Endothelial cell of umbilical vein (primary cell): ENCODE results near the gene OSER1. TPM values are rescaled to one million over a fixed set of nuclear protein-coding genes. Genes with fewer than 3 reads are reported as not detected.
"Not testable (repeated sequence)": the region's sequence is repeated elsewhere in the genome, so short reads cannot be mapped to it uniquely, and the experiment has no call there.

Experiments
- BruUV-seq: library from RNA; stranded (reverse); fragments of 400-500 nt; replicated peaks from 2 replicates; lab custom pipeline; 2021; lab: Mats Ljungman, UMichigan
- CTCF ChIA-PET: fragments of 300-600, 350-600 bp; sonication (Branson Sonifier 250); formaldehyde crosslinking; loops from one replicate; lab custom pipeline; 2021; ENCODE audit warnings: antibody characterized with exemption, inconsistent platforms; lab: Charles Lee
- POLR2A ChIA-PET: fragments of 300-600, 350-600 bp; sonication (Branson Sonifier 250); formaldehyde crosslinking; loops from one replicate; lab custom pipeline; 2021; ENCODE audit warnings: antibody characterized with exemption, inconsistent platforms; lab: Charles Lee
- DNase-seq: peaks from one replicate; pipeline ENCODE4 v3.0.0-alpha.2; 2011; ENCODE audit warnings: low read depth, low spot score
- FAIRE-seq: peaks from 2 replicates; lab custom pipeline; 2011; peaks lifted over from hg19 to GRCh38; lab: Jason Lieb, UNC
- H2AFZ ChIP-seq: 2 replicates; pipeline ENCODE4 v1.6.0; 2012; ENCODE audit warnings: low read depth, low read length, control low read depth, inconsistent platforms
- H3K27ac ChIP-seq: 2 replicates; pipeline ENCODE4 v1.5.1; 2011; ENCODE audit warnings: low read depth, mild to moderate bottlenecking, control low read depth, low read length, moderate library complexity; ENCODE audit not compliant: insufficient read depth
- H3K27me3 ChIP-seq, 2 experiments: 2 replicates each; pipeline versions ENCODE4 v1.6.0 to v1.6.1; 2011; ENCODE audit warnings: low read length in 2 of 2, mixed read lengths in 1 of 2; ENCODE audit not compliant: control insufficient read depth in 2 of 2, insufficient read depth in 2 of 2
- H3K36me3 ChIP-seq, 2 experiments: 2 replicates in 1 of 2; 3 replicates in 1 of 2; pipeline ENCODE4 v1.5.1; 2011; ENCODE audit warnings: low read length in 2 of 2, mild to moderate bottlenecking in 1 of 2, moderate library complexity in 1 of 2; ENCODE audit not compliant: control insufficient read depth in 2 of 2, insufficient read depth in 2 of 2; ENCODE audit errors: extremely low read depth in 1 of 2
- H3K4me1 ChIP-seq: 3 replicates; pipeline ENCODE4 v1.5.1; 2011; ENCODE audit warnings: mild to moderate bottlenecking, low read length; ENCODE audit not compliant: control insufficient read depth, insufficient read depth; ENCODE audit errors: extremely low read depth
- H3K4me2 ChIP-seq: 2 replicates; pipeline ENCODE4 v1.6.1; 2011; ENCODE audit warnings: low read length, control low read depth, mixed read lengths; ENCODE audit not compliant: insufficient read depth
- H3K4me3 ChIP-seq, 3 experiments: fragments of 200-600 bp in 1 of 3; sonication (generic), shearing (Covaris generic) in 1 of 3; replicated peaks in 1 of 3; 2 replicates each; pipeline ENCODE4 v1.5.1; 2011 to 2016; ENCODE audit warnings: control low read depth in 3 of 3, low read length in 3 of 3, mild to moderate bottlenecking in 2 of 3, inconsistent platforms in 1 of 3, low read depth in 1 of 3, moderate library complexity in 1 of 3; ENCODE audit not compliant: insufficient read depth in 1 of 3
- H3K79me2 ChIP-seq: 2 replicates; pipeline ENCODE4 v1.6.0; 2012; ENCODE audit warnings: low read length, inconsistent platforms; ENCODE audit not compliant: control insufficient read depth, insufficient read depth
- H3K9ac ChIP-seq: replicated peaks from 2 replicates; pipeline ENCODE3; 2011; ENCODE audit warnings: low read length, control low read depth; ENCODE audit not compliant: insufficient read depth; ENCODE audit errors: extremely low read depth
- H3K9me1 ChIP-seq: replicated peaks from 3 replicates; pipeline ENCODE4 v1.6.0; 2011; ENCODE audit warnings: mild to moderate bottlenecking, low read length; ENCODE audit not compliant: control insufficient read depth, insufficient read depth; ENCODE audit errors: extremely low read depth
- H3K9me3 ChIP-seq: replicated peaks from 2 replicates; pipeline ENCODE4 v1.5.1; 2012; ENCODE audit warnings: low read length, inconsistent platforms; ENCODE audit not compliant: control insufficient read depth, insufficient read depth
- H4K20me1 ChIP-seq: replicated peaks from 2 replicates; pipeline ENCODE3; 2011; ENCODE audit warnings: mild to moderate bottlenecking, low read length; ENCODE audit not compliant: control insufficient read depth, insufficient read depth; ENCODE audit errors: extremely low read depth
- EZH2 ChIP-seq: IDR thresholded peaks from 2 replicates; pipeline ENCODE4 v1.6.1; 2012; ENCODE audit warnings: borderline replicate concordance, low read depth, mild to moderate bottlenecking, moderate library complexity, low read length, inconsistent platforms; ENCODE audit not compliant: severe bottlenecking
- FOS ChIP-seq: IDR thresholded peaks from 2 replicates; pipeline ENCODE4 v1.6.1; 2011; ENCODE audit warnings: mild to moderate bottlenecking, low read length, moderate library complexity, borderline replicate concordance; ENCODE audit not compliant: insufficient read depth
- GATA2 ChIP-seq: IDR thresholded peaks from 2 replicates; pipeline ENCODE4 v1.7.0; 2011; ENCODE audit warnings: low read depth, mild to moderate bottlenecking, moderate library complexity, mixed read lengths, low read length; ENCODE audit not compliant: insufficient read length, insufficient read depth
- JUN ChIP-seq: IDR thresholded peaks from 2 replicates; pipeline ENCODE4 v1.6.1; 2011; ENCODE audit warnings: borderline replicate concordance, low read depth; ENCODE audit not compliant: insufficient read length, insufficient read depth
- MYC ChIP-seq: IDR thresholded peaks from one replicate; pipeline ENCODE4 v1.6.1; 2011; ENCODE audit warnings: mild to moderate bottlenecking, low read depth, low read length
- POLR2A ChIP-seq: IDR thresholded peaks from 2 replicates; pipeline ENCODE4 v1.6.1; 2012; ENCODE audit warnings: low read depth, mild to moderate bottlenecking, control low read depth, low read length
- POLR2AphosphoS5 ChIP-seq: IDR thresholded peaks from 2 replicates; pipeline ENCODE4 v1.6.1; 2012; ENCODE audit warnings: low read depth, mild to moderate bottlenecking, control low read depth, low read length, moderate library complexity; ENCODE audit not compliant: insufficient read depth
- dilution Hi-C: fragments of 300-500 bp; cut with MboI; formaldehyde crosslinking; loops from one replicate; pipeline ENCODE4 v1.15.0; 2019; ENCODE audit warnings: low sequenced_read_pairs; ENCODE audit not compliant: extremely low pct_ligation_motif_present
- intact Hi-C: fragments of 100-400 bp; cut with micrococcal nuclease; formaldehyde crosslinking; loops from one replicate; pipeline ENCODE4 v1.10.0; 2022
- polyA plus RNA-seq, 4 experiments: library from polyadenylated mRNA; depleted of rRNA in 3 of 4; stranded (reverse) in 3 of 4; unstranded in 1 of 4; fragments of >200 nt; gene quantifications; 2 replicates each; pipeline versions ENCODE4 v1.2.1 to v1.2.3, GENCODE V29; 2011 to 2012; ENCODE audit warnings: missing spikeins in 1 of 4
- total RNA-seq: library from RNA; stranded (reverse); gene quantifications from 2 replicates; pipeline ENCODE4 v1.2.3, GENCODE V29; 2021
- TF ChIP-seq, protein P1 (sequence below): IDR thresholded peaks from 2 replicates; pipeline ENCODE4 v1.6.1; 2011; ENCODE audit not compliant: insufficient read depth, insufficient read length
- TF ChIP-seq, protein P2 (sequence below), 2 donors: IDR thresholded peaks; 1 replicate in 1 of 2; 2 replicates in 1 of 2; pipeline ENCODE4 v1.5.1; 2011; ENCODE audit warnings: low read length in 2 of 2, mild to moderate bottlenecking in 2 of 2, moderate library complexity in 2 of 2, control low read depth in 1 of 2, inconsistent platforms in 1 of 2, low read depth in 1 of 2; ENCODE audit not compliant: insufficient read depth in 1 of 2; ENCODE audit errors: extremely low read depth in 1 of 2

OSER1 gene
- total and polyA plus RNA-seq, 2 donors (not counting 3 experiments of a cell fraction or from before 2014, with no cell fraction given), result 30.8 to 36.0 TPM

DNA sequence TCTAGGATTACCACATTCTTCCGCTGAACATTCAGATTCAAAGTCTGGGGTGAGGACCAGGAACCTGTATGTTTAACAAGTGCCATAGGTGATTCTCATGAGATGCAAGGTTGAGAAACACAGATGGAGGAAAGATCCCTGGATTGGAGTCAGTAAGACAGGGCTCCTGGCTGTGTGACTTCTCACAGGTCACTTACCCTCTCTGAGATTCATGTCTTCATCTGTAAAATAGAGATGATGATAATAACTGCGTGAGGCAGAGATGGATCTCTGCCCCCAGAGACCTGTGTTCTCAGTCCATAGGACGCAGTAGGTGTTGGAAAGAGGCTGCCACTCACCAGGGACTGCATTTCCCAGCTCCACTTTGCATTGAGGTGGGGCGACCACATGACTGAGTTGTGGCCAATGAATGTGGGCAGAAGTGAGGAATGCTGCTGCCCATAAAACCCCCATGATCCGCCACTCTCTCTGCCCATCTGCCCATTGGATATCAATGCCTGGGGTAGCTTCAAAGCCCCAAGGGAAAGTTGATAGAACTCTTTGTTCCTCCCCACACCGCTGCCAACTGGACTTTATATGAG is 23.0 kb upstream of the OSER1 start:
- Histone ChIP-seq H2AFZ (no peak overlapping the region), H3K4me3 (no peak overlapping the region), H3K4me2 (no peak overlapping the region), H3K4me1 (no peaks in the 10 kb centered on the region), H3K9me3 (no peaks in the 10 kb centered on the region), H3K27me3 (no peaks in the 10 kb centered on the region), H3K79me2 (no peaks in the 10 kb centered on the region), H3K36me3 (no peaks in the 10 kb centered on the region), H3K9ac (no peak overlapping the region), H4K20me1 (no peaks in the 10 kb centered on the region), H3K9me1 (no peaks in the 10 kb centered on the region), H3K27ac (no peak overlapping the region)
- no peak for DNase-seq
- dilution Hi-C loops (no loop called here), intact Hi-C loops (no loop called here)
- ChIA-PET POLR2A (no interaction called here), CTCF (interaction anchor here (1.6 kb wide), 1 partner anchor 16 kb away, joined by 6 read pairs; no protein-coding TSS in a partner anchor)
- TF ChIP-seq GATA2, result no peak
- no peak for TF ChIP-seq POLR2AphosphoS5
- TF ChIP-seq FOS, result no peak
- no peak for TF ChIP-seq JUN
- TF ChIP-seq, protein P1, sequence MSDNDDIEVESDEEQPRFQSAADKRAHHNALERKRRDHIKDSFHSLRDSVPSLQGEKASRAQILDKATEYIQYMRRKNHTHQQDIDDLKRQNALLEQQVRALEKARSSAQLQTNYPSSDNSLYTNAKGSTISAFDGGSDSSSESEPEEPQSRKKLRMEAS, result no peak
- TF ChIP-seq EZH2, result no peak
- TF ChIP-seq MYC, result no peak
- TF ChIP-seq POLR2A, result no peak
- TF ChIP-seq, protein P2, sequence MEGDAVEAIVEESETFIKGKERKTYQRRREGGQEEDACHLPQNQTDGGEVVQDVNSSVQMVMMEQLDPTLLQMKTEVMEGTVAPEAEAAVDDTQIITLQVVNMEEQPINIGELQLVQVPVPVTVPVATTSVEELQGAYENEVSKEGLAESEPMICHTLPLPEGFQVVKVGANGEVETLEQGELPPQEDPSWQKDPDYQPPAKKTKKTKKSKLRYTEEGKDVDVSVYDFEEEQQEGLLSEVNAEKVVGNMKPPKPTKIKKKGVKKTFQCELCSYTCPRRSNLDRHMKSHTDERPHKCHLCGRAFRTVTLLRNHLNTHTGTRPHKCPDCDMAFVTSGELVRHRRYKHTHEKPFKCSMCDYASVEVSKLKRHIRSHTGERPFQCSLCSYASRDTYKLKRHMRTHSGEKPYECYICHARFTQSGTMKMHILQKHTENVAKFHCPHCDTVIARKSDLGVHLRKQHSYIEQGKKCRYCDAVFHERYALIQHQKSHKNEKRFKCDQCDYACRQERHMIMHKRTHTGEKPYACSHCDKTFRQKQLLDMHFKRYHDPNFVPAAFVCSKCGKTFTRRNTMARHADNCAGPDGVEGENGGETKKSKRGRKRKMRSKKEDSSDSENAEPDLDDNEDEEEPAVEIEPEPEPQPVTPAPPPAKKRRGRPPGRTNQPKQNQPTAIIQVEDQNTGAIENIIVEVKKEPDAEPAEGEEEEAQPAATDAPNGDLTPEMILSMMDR (IDR thresholded peaks at IDR 0.05; ENCODE audit: extremely low read depth in 1 of 2, insufficient read depth in 1 of 2, low read depth in 1 of 2, low read length in 2 of 2), result no peak
- FAIRE-seq, result no peak
- BruUV-seq, result no TSS peak

DNA sequence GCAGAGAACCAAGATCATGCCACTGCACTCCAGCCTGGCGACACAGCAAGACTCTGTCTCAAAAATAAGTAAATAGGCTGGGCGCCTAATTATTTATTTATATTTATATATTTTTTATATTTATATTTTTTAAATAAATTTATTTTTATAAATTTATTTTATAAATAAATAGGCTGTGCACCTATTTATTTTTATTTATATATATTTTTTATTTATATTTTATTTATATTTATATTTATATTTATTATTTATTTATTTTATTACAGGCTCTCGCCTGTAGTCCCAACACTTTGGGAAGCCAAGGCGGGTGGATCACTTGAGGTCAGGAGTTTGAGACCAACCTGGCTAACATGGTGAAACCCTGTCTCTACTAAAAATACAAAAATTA is 21.9 kb upstream of the OSER1 start:
- H3K27ac ChIP-seq, H3K9me1 ChIP-seq, dilution Hi-C loops, H3K36me3 ChIP-seq, FAIRE-seq, intact Hi-C loops, DNase-seq, POLR2A ChIA-PET, H3K4me2 ChIP-seq, H3K9me3 ChIP-seq, H3K4me1 ChIP-seq, BruUV-seq, H2AFZ ChIP-seq, H3K27me3 ChIP-seq, H3K79me2 ChIP-seq, H4K20me1 ChIP-seq, H3K9ac ChIP-seq, H3K4me3 ChIP-seq: not testable (repeated sequence)
- CTCF ChIA-PET, result interaction anchor here (1.6 kb wide), 1 partner anchor 15 kb away, joined by 6 read pairs; no protein-coding TSS in a partner anchor
